GM23248 (cell line): ENCODE results near the gene ABCA3.

Experiments
- EZH2 ChIP-seq: fragments of 200-600 bp; sonication (generic); IDR thresholded peaks from 2 replicates; pipeline ENCODE4 v1.6.1; 2018; ENCODE audit warnings: antibody characterized with exemption, mild to moderate bottlenecking; ENCODE audit not compliant: insufficient read depth, poor library complexity, severe bottlenecking
- EZH2phosphoT487 ChIP-seq: fragments of 200-600 bp; sonication (generic); IDR thresholded peaks from 2 replicates; pipeline ENCODE4 v1.6.1; 2018; ENCODE audit warnings: antibody characterized with exemption, moderate library complexity, mild to moderate bottlenecking, low read depth; ENCODE audit not compliant: insufficient read depth

GRCh38 chr16:2386990-2387389 lies 46.5 kb upstream of the ABCA3 start:
- TF ChIP-seq EZH2: no peak
- TF ChIP-seq EZH2phosphoT487: no peak
